ENCODE measurements around the gene USP24.

Gene USP24

GRCh38 chr1:55053265-55053954 is 161.8 kb downstream of the USP24 start:
- TF ChIP-seq CTCF (IDR thresholded peaks at IDR 0.05; ENCODE audit: low read depth, low read length, missing control alignments): no peak
- no peak for DNase-seq (ENCODE audit: low read depth)
- H3K4me3 ChIP-seq (ENCODE audit: low read depth, low read length): no peak overlapping the region

- no peak for TF ChIP-seq CTCF (IDR thresholded peaks at IDR 0.05; ENCODE audit: low read depth, low read length, missing control alignments)
- no peak overlapping the region for H3K4me3 ChIP-seq (ENCODE audit: low read depth, low read length)
- DNase-seq (ENCODE audit: low read depth): no peak
Measured at GRCh38 chr1:55052221-55053142, 162.7 kb downstream of the USP24 start.

- no peak overlapping the region for H3K4me3 ChIP-seq (ENCODE audit: low read depth, low read length)
- no peak for DNase-seq (ENCODE audit: low read depth)
- no peak for TF ChIP-seq CTCF (IDR thresholded peaks at IDR 0.05; ENCODE audit: low read depth, low read length, missing control alignments)
Measured at GRCh38 chr1:55051621-55052020, 163.5 kb downstream of the USP24 start.

GRCh38 chr1:55051169-55051568 is 164.0 kb downstream of the USP24 start:
- DNase-seq (ENCODE audit: low read depth): no peak
- no peak for TF ChIP-seq CTCF (IDR thresholded peaks at IDR 0.05; ENCODE audit: low read depth, low read length, missing control alignments)
- no peak overlapping the region for H3K4me3 ChIP-seq (ENCODE audit: low read depth, low read length)

GRCh38 chr1:55050283-55050682 is 164.9 kb downstream of the USP24 start:
- TF ChIP-seq CTCF (IDR thresholded peaks at IDR 0.05; ENCODE audit: low read depth, low read length, missing control alignments): no peak
- no peak for DNase-seq (ENCODE audit: low read depth)
- H3K4me3 ChIP-seq (ENCODE audit: low read depth, low read length): no peak overlapping the region

- no peak for TF ChIP-seq CTCF (IDR thresholded peaks at IDR 0.05; ENCODE audit: low read depth, low read length, missing control alignments)
- H3K4me3 ChIP-seq (ENCODE audit: low read depth, low read length): no peak overlapping the region
- no peak for DNase-seq (ENCODE audit: low read depth)
Measured at GRCh38 chr1:55049914-55050278, 165.3 kb downstream of the USP24 start.

All from GM12864 (cell line).